ENCODE data around the gene KRT80. TPM values are rescaled to one million over a fixed set of nuclear protein-coding genes. Genes with fewer than 3 reads are reported as not detected.

The KRT80 gene
- polyA plus RNA-seq, 4 donors, result 0.97 to 1.1 (median 1.0) TPM

DNA sequence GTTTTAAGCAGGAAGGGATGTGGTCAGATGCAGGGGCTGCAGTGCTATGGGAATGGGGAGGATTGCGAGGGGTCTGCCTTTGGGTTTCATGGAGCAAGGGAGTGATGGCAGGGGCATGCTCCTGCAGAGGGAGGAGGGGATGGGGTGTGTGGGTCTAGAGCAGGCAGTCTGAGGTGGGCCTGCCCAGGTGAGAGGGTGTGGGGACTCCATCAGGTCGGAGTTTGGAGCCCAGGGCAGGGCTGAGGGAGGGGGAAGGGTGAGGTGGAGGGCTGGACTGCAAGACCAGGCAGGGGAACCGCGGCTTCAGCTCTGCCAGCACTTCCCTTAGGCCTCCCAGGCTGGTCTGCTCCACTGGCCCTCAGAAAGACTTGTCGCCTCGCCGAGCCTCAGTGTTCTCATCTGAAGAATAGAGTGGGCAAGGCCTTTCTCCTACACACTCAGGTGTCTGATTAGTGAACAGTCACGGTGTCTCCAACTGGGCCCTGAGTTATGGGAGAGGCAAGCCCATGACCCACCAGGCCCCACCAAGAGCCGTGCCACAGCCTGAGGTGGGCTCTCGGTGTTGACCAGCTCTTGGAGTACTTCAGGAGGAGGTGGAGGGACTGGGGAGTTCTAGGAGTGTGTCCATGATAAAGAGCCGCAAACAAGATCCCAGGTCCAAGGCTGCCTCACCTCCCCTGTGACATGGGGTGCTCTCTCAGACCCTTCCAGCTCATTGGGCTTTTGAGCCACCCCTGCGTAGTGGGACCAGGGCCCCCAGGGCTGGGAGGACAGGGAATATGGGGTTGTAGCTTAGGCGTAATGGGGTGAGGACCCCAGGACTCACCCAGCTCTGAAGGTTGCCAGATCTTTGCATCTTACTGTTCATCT lies 20.1 kb upstream of the KRT80 start:
- DNase-seq (ENCODE audit: low read depth in 4 of 4, low spot score in 2 of 4), result no peak

DNA sequence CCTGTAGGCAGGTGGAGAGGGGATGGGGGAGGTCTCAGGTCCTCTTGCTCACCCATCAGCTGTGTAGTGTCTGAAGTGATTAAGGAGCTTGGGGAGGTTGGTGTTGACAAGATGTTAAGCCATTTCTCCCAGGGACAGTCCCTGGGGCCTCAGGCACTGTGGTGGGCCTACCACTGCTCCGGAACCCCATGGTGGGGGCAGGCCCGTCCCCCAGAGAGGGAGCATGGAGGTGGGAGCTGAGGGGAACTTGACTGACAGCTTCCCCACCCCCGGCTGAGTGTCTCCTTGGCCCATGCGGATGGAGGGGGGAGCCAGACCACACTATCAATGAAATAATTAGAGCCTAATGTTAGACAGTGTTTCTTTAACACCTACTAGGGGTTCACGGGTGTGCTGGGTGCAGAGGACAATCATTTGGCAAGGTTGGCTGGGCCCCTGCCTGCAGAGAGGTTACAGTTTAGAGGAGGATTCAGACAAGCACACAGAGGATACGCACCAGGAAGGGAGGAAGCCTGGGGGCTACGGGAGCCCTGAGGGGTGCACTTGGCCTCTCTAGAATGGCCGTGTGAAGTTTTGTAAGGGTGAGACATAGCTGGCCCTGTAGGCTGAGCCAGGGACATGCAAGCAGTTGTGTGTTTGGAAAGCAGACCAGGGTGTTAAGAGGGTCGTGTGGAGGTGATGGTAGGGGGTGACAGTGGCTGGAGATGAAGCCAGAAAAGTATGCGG lies 19.3 kb upstream of the KRT80 start:
- no peak for DNase-seq (ENCODE audit: low read depth in 4 of 4, low spot score in 2 of 4)

DNA sequence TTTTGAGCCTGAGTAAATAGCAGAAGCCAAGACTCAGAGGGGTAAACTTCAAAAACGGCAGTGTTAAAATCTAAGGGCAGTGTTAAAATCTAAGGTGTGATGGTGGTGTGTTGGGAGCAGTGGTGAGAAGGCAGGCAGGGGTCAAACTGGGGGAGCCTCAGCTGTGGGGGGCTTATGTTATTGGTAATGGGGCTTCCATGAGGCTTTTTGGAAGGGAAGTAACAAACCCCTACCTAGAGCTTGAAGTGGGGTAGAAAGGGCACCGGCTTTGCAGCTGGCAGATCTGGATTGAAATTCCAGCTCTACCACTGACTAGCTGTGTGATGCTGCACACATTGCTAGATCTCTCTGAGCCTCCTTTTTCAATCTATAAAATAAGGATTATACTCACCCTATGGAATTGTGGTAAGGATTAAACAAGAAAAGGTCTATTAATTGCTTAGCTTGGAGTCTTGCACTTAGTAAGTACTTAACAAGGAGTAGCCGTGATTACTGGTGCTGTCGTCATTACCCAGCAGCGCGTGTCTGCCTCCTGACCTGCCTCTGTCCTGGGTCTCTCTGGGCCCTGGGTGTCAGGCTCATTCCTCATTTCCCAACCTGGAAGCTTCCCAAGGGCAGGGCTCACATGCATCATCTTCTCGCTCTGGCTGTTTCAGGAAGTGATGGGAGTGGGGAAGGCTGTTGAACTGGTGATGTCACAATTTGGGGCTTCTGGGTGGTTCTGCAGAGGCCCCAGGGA lies 18.5 kb upstream of the KRT80 start:
- DNase-seq (ENCODE audit: low read depth in 4 of 4, low spot score in 2 of 4), result no peak

DNA sequence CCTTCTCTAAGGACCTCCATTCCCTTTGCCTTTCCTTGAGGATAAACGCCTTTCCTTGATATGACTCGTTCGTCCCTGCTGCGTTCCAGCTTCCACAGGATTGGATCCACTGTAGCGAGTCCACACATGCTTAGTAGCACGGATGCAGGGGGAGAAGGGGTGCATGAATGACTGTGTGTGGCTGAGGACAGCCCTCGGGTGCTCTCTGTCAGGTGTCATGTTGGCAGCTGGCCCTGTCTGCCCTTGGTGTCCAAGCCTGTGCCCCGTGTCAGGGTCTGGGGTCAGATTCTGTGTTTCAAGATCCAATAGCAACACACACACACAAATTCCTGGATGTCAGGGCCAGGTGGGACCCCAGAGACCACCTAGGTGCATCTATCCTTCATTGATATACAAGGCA lies 17.5 kb upstream of the KRT80 start:
- DNase-seq (ENCODE audit: low read depth in 4 of 4, low spot score in 2 of 4), result no peak

DNA sequence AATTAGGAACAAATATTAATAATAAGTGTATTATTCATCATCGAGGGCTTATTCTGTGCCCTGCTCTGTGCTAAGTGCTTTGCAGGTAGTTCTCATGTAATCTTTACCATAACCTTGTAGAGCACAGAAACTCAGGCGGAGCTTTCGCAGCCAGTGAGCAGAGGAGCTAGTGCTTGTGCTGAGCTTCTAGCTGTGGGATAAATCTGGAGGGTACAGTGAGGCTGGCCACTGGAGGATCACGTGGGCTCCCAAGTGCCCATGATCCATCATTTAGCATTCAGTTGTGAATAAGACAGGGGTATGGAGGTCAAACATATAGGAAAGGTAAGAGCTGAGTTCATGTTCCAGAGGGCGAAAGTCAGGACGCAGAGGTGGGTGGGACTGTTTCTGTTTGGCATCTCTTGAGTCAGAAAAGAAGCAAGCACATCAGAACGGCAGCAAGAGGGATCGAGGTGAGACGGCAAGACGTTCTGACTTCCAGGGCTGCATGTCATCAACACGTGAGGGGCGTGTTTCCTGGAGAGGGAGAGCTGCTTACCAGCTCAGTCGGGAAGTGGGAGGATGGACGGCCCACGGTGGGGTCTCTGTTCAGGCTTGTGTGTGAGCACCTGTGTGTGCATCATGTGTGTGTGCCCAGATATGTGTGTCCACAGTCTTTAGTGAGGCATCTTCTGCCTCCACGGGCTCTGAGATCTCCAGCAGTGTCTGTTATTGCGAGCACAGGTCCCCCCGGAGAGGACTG lies 16.8 kb upstream of the KRT80 start:
- no peak for DNase-seq (ENCODE audit: low read depth in 4 of 4, low spot score in 2 of 4)

DNA sequence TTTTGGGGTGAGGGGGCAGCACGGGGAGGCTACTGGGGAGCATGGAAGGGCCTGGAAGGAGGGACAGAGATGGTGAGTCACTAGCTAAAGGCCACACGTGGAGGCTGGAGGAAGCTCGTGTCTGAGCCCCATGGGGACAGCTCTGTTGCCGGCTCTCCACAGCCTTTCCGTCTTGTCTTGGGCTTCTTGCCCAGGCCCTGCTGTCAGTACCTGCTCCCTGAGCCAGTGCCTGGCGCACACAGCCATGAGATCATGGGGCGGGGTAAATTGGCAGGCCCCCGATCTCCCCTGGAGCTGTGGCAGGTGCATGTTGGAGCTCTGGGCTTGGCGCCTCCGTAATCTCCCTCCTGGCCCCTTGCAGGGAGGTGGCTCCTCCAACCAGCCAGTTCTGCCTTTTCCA lies 16.1 kb upstream of the KRT80 start:
- DNase-seq (ENCODE audit: low read depth in 4 of 4, low spot score in 2 of 4), result no peak

DNA sequence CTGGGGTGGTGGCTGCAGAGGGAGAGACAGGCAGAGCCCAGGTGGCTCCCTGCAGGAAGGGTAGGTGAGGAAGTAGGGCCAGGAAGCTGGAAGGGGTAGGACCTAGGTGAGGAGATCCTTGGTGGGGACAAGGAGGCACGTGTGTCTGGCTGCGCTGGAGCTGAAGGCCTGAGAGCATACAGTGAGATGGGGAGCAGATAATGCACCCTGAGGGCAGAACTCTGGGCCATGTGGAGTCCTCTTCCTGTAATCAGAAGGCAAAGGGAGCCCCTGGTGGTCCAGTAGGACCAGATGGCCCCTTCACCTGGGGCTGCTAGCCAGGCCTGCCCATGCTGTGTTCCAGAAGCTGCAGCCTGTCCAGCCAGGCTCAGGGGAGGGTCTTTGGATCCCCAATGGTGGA lies 15.3 kb upstream of the KRT80 start:
- no peak for DNase-seq (ENCODE audit: low read depth in 4 of 4, low spot score in 2 of 4)

DNA sequence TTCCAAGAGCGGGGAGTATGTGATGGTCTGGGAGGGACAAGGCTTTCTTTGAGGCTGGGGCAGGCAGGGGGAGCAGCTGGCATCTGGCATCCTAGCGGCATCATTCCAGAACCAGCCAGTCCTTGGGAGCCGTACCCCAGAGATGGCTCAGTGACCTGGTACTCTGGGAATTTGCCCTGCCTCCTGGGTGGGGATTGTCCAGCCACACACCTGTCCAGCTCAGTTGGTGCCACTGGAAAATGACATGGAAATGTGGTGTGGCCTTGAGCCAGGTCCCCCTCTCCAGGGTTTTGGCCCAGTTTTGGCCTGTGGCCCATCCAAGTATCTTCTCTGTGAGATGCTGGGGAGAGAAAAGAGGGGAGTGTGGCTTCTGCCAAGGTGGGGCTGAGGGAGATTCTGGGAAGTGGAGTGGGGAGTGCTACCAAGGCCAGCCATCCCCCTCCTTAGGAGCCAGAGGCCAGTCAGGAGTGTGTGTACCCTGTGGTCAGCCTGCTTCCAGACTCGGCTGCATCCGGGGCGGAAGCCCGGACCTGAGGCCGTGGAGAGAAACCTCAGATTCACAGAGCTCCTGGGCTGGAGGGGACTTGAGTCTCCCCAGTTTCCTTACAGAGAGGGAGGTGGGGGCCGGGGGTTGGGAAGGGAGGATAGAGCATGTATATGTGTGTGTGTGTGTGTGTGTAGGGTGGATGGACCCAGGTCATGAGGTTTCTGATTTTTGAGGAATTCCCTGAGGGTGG lies 14.7 kb upstream of the KRT80 start:
- DNase-seq (ENCODE audit: low read depth in 4 of 4, low spot score in 2 of 4), result no peak

DNA sequence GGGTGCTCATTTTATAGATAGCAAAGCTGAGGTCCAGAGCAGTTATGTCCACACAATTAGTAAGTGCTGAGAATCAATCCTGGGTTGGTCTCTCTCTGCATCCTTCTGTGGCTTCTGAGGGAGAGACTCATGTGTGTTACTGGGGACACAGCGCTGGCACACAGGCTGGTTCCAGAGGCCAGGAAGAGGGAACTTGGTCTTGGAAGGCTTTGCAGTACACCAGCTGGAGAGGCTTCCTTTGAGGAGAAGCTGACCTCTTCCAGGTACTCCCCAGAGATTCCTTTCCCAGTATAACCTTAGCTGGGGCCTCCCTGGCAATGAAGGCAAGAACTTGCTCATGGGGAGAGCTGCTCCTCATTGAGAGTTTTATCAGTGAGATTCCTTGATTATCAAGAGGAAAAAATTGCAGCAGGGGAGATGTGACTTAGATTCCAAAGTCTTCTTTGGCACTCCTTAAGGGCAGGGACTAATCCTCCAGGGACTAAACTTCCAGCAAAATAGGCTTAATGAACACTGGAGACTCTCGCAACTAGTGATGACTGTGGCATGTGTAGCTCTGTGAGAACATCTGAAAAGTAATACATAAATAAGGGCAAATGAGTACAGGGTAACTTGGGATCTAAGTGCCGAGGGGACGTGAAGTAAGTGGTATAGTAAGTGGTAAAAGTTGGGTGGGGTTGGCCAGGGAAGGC lies 13.9 kb upstream of the KRT80 start:
- no peak for DNase-seq (ENCODE audit: low read depth in 4 of 4, low spot score in 2 of 4)

DNA sequence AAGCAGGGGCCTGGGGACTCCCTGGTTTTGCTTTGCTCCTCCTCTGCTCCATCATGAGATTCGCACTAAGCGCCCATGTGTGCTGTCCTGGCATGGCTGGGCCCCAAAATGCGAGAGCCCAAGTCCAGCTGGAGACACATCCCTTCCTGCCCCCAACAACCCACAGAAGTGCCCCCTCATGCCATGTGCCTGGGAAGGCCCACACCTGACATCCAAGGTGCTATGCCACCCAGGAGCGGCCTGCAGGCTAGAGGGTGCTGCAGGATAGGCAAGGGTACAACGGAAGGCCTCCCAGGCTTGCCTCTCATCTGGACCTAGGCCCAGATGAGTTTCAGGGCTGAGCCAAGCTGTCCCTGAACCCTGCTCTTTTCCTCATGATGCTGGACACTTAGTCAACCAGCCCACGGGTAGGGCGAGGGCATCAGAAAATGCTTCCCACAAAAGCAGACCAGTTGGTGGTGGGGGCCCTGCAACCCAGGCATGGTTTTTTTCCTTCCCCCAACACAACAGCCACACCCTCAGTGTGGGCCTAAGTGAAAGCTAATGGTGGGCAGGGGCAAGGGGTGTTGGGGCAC lies 13.2 kb upstream of the KRT80 start:
- no peak for DNase-seq (ENCODE audit: low read depth in 4 of 4, low spot score in 2 of 4)

DNA sequence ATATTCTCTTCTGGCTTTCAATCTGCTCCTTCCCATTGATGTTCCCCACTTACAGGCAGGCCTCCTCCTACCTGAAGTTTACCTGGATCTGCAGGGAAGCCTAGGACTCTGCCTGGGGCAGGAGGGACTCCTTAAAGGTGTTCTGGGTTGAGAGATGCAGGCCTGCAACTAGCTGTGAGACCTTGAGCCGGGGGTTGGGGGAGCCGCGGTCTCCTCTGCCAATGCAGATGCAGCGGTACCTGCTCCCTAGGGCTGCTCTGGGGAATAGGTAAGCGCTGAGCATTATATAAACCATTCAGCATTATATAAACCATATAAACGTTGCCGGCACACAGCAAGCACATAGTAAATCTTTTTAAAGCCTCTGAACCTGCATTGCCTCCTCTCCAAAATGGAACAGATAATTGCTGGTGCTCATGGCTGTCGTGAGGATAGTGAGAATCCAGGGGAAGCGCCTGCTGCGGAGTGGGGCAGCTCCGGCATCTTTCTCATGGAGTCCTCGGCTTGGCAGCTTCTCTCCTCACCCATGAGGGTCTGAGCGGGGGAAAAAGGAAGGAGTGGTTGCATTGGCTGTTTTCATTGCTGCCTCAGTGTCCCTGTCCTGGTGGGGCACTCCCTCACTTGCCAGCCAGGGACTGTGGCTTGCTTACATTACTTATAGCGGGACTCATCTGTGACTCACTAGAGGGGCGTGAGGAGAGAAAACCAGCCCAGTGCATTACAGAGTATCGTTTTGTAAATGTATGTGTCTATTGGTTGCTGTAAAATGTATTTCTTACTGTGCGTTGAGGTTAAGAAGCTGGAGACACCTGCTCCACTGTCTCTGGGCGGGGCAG lies 12.5 kb upstream of the KRT80 start:
- no peak for DNase-seq (ENCODE audit: low read depth in 4 of 4, low spot score in 2 of 4)

DNA sequence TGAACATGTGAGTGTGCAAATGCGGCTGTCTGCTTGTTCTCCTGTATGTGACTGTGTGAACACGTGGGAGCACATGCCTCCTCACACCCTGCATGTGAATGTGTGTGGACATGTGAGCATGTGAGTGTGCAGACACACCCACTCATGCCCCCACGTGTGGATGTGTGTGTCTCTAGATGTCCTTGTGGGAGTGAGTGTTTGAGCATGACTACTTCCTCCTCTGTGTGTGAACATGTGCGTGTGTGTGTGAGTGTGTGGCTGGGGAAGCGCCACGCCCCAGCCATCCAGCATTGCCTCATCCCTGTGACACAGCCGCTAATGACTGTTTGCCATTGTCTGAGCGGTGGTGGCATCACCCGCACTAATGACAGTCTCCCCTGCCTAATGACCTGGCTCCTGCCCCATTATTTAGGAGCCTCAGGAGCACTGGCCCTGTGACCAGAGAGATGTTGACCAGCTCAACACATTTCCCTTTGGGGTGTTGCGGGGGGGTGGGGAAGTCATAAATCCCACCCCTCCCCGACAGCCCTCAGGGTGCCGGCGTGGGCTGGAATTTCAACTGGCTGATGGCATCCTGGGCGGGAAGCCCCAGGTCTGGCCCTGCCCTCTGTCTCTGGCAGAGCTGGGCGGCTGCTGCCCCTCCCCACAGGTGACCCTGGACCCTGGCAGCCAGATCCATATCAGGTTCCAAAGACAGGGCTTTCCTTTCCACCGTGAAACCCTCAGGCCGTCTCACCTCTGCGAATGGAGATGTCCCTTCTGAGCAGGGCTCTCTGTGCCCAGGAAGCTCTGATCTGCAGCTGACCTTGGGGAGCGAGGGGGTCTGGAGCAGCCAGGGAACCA lies 11.5 kb upstream of the KRT80 start:
- DNase-seq (ENCODE audit: low read depth in 4 of 4, low spot score in 2 of 4), result peak in 3 of 4 donors; percentile 58 to 70 (median 66)

DNA sequence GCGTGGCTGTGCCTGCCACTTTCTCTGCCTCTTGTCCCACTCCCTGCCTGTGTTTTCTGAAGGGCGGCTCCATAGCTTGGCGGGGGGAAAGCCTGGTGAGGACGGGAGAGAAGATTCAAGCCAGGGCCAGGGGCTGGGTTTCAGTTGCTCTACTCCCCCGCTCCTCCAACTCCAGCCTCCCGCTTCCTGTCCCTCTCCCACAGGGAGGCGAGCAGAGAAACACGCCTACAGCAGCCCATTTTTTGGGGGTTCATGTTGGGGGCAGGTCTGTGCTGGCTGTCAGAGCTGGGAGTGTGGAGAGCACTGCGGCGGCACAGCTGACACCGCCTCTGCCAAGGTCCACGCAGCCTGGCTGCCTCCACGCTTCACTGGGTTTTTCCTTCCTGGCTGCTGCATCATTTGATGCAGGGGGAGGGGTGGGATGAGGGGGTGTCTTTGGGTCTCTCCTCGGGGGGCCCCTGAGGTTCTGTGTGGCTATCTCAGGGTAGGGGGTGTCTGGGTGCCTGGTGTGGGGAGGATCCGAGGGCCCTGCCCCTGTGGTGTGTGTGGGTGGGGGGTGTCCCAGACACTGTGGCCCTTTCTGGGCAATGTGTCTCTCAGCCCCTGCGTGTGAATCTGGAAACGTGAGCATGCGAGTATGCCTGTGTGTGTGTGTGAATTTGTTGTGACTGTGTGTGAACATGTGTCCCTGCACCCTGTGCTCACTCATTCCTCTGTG lies 10.7 kb upstream of the KRT80 start:
- DNase-seq (ENCODE audit: low read depth in 4 of 4, low spot score in 2 of 4), result peak in 2 of 4 donors; percentile 60 to 73

DNA sequence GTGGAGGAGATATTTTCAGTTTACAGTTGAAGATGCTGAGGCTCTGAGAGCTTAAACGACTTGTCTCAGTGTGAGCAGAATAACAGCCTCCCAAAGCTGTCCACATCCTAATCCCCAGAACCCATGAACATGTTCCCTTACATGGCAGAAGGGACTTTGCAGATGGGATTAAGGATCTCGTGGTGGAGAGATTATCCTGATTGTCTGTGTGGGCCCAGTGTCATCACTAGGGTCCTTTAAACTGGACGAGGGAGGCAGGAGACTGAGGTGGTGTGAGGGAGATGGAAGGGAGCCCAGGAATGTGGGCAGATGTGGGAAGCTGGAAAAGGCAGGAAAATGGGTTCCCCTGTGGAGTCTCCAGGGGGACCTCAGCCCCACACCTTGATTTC lies 9.6 kb upstream of the KRT80 start:
- no peak for DNase-seq (ENCODE audit: low read depth in 4 of 4, low spot score in 2 of 4)

DNA sequence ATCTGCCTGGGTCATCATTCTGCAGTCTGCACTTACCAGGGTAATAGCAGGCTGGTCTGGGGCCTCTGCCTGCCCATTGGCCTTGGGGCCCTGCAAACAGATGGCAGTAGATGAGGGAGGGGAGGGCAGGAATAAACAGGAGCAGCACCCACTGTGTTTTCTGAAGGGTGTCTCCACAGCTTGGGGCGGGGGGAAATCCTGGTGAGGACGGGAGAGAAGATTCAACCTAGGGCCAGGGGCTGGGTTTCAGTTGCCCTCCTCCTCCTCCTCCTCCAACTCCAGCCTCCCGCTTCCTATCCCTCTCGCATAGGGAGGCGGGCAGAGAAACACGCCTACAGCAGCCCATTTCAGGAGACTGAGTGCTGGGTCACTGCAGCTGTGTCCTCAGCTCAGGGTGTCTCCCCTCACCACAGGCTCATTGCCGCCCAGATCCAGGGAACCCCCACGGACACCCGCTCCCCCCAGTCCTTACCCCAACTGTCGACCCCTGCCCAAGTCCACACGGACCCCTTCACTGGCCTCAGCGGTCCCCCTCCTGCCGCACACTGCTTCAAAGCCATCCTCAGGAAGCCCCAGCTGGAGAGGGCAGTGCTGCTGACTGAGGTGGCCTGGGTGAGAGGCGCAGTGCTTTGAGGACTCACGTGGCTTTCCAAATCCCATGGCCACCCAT lies 9.1 kb upstream of the KRT80 start:
- DNase-seq (ENCODE audit: low read depth in 4 of 4, low spot score in 2 of 4), result no peak
